Stimulated activated CD4-positive, alpha-beta T cell treated with anti-CD3 and anti-CD28 coated beads, TNF-alpha, amount 100 ng/mL, for 24 hours (primary cell): ENCODE measurements around the gene RP2.

Experiments used
- DNase-seq, 3 experiments: peaks; one replicate each; pipeline ENCODE4 v3.0.0-alpha.2; 2020; ENCODE audit warnings: low read depth in 3 of 3

Gene RP2

DNA sequence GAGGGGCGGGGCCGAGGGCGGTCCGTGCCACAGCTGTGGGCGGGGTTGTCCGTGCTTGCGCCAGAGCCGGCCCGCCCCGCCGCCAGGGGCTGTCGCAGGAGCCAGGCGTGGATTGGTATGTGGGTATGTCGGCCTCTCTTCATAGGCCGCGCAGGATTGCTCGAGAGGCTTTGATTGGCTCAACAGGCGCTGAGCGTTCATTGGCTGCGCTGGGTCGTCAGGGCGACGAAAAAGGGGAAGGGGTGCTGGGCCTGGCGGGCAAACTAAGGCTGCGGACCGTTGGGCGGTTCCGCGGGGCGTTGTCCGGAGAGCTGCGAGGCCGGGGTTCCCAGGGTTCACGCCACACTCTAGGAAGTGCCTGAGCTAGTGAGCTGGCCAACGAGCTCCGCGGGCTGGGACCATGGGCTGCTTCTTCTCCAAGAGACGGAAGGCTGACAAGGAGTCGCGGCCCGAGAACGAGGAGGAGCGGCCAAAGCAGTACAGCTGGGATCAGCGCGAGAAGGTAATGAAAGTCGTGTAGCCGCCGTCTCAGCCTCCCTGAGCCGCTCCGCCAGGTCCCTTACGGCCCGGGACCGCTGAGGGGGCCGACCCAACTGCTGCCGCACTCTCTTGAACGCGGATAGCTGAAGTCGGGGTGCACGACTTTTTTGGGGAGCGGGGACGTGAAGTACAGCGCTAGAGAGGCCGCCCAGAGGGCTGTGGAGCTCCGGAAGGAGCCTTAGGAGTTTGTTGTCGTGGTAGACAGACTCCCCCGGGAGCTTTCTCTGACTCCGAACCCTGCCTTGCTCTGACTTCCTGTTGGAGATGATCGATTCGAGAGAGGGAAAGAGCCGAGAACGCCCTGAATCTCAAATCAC, at the start of gene RP2:
Gene RP2, plus strand, starts transcription at position 343 of the 857 bp plus-strand sequence. Its CDS starts 58 bp downstream, at position 401.
- DNase-seq = peak; percentile 67 to 83 (median 68)

DNA sequence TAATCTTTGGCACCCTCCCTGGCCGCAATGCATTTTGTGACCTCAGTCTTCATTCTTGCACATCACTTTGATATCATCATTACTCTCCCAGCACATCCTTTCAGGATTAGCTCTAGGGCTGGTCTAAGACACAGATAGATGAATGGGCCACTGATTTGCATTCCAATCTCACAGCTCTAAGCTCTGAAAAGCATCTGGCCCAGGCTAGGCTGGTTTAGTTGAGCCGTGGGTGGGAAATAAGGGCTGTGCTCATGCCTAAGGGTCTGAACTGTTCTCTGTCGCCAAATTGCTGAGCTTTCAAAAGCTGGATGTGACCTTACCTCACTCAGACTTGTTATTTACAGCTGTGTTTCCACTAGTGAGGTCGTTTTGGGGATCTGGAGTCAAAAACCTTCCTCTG, 47.9 kb upstream of the RP2 start:
- no peak for DNase-seq

DNA sequence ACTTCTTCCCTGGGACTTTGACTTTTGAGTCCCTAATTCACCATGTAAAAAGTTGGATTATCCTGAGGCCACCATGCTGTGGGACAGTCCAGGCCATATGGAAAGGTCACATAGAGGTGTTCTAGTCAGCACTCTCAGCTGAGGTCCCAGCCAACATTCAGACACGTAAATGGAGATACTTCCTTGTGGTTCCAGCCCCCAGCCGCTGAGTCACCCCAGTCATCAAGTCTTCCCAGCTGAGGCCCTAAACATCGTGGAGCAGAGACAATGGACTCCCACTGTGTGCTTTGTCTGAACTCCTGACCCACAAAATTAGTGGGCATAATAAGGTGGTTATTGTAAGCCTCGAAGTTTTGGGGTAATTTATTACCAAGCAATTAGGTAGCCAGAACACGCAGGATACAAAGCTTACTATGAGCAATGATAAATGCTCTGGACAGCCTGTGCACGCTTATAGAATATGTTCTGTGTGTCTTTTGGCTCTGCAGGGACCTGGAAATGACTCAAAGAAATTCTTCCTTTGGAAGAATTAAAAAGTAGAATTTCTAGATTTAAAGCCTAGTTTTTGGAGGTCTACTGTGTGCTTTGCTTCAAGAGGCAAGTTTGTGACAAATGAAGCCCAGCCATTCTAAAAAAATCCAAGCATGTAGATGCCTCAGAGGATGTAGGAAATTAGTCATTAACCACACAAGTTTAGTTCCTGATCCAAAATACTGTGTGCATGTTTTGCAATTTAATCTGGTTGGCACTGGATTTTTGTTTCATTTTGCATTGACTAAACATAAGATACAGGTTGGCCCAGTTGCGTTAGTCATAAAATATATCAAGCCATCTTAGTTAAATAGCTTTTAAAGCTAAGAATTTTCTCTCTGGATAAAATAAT, 44.7 kb upstream of the RP2 start:
- peak in 1 of 3 experiments; percentile 4 for DNase-seq

DNA sequence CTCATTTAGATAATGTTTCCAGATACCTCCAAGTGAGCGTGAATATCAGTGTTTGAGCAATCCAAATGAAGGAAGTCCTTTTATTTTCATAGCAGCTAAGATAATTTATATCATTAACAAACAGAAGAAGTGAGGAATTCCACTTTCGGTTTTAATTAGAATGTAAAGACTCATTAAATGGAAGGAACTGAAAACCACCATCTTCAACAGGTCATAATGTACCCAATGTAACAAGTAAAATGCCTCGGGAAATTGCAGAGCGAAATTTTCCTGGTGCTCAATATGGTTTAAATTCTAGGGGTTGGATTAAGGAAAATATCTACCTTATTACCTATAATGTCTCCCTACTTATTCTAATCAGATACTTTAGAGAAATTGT, 44.0 kb upstream of the RP2 start:
- no peak for DNase-seq

DNA sequence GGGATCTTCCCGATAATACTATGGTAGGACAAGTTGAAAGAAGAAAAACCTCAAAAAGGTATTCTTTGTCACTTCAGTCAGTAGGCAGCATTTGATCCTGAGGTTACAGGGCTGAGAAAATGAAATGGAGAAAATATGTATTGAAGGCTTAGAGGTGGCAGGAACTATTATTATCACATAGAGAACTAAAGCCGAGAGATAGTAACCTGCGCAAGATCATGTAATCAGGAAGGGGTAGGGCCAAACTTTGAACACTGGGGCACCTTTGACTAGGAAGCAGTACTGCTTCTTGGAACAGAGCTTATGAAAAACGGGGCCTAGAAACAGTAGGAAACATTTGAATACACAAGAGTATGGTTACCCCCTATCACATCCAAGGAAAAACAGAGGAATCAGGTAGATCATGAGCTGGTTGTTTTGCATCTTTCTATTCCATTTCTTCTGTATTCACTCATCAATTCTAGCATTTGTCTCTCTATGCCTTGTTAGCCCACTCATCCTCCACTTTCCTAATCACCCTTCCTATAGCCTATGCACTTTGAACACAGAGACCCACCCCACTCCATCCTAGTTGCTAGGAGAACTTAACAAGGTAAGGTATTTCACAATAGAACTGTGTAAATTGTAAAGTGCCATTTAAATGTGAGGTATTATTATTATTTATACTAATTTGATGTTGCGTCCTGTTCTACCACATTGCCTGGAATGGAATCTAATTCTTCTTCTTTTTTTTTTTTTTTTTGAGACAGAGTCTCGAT, 43.3 kb upstream of the RP2 start:
- DNase-seq = no peak

DNA sequence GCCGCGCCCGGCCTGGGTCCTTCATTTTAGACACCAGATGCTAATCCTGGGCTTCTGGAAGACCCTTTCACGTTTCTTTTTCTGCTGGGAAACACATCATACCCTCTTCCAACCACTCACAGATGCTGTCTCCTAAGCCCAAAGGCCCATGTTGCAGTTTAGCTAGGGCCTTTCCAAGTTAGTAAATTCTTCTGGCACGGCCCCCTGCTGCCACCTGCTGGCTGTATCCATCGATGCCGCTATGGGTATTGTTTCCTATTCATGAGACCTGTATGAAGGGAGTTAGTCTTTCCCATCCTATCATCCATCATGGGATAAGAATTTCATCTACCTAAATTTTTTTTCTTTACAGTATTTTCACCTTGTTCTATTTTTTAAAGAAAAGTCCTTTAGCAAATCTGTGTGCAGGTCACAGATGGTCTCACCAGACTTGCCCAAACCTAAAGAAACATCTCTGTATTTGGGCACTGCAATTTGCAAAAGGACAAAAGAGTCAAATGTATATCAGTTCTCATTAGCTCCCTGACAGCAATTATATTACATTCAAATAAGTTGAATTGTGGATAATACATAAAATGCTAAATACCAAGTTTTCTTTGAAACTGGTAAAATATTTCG, 40.2 kb upstream of the RP2 start:
- peak; percentile 37 to 70 (median 44) for DNase-seq

DNA sequence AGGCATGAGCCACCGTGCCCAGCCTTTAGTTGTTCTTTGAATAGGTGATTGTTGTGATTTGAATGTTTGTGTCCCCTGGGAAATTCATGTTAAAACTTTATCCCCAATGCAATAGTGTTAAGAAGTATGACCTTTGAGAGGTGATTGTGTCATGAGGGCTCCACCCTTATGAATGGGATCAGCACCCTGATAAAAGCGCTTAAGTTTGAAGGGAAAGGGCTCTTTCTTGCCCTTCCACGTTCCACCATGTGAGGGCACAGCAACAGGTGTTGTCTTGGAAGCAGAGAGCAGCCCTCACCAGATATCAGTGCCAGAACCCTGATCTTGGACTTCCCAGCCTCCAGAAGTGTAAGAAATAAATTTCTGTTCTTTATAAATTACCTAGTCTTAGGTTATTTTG, 33.7 kb upstream of the RP2 start:
- DNase-seq = no peak

DNA sequence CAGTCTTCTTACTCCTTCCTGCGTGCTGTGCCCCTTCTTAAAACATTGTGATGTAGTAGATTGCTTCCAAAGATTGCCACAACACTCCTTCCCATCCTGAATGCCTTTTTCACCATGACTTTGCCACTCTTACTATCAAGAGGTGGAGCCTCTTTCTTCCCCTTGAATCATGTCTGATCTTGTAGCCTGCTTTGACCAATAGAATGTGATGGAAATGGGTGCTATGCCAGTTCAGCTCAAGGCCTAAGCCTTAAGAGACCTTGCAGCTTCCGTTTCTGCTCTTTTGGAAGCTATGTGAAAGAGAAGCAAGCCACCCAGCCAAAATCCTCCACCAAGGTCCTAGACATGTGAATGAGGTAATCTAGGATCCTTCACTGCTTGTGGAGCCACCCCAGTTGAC, 31.6 kb upstream of the RP2 start:
- no peak for DNase-seq

DNA sequence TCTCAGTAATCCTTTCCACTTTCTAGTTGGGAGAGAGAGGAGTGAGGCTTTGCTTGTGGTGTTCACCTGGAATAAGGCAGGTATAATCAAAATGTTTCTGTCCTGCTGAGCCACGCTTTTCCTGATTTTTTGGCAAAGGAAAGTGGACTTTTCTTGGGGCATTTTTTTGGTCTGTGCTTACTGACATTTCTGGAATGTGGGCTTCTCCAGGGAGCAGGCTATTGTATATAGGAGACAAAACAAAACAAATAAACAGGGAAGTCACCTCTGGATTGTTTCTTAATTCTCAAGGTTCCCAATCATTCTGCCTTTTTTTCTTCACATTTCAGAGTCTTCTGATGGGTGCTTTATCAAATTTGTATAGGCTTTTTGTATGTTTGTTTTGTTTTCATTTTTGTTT, 25.7 kb upstream of the RP2 start:
- no peak for DNase-seq

DNA sequence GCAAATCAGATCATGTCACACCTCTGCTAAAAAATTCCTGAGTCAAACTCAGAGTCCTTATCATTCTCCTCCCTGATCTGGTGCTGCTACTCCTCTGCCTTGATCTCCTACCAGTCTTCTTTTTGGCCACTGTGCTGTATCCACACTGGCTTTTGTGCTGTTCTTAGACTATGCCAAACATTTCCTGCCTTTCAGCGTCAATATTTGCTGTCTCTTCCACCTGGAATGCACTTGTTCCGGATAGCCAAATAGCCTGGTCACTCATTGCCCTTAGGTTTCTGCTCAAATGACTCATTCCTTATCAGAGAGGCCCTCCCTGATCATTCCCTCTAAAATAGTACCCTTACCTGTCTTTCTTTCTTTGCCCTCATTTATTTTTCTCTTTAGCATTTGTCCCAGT, 24.4 kb upstream of the RP2 start:
- no peak for DNase-seq

DNA sequence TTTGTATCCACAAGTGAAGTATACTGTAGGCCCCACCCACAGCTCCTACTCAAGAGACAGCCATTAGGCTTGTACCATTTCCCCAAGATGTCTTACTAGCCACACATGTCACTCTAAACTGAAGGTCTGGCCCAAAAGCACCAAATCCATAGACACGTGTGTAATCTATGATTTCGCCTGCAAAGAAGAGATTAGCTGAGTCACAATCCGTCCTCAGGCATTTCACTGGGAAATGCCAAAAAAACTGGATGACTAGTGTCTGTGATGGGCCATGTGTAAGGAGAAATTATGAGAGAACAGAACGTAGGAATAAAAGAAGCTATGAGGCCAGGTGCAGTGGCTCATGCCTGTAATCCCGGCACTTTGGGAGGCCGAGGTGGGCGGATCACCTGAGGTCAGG, 21.9 kb upstream of the RP2 start:
- no peak for DNase-seq

DNA sequence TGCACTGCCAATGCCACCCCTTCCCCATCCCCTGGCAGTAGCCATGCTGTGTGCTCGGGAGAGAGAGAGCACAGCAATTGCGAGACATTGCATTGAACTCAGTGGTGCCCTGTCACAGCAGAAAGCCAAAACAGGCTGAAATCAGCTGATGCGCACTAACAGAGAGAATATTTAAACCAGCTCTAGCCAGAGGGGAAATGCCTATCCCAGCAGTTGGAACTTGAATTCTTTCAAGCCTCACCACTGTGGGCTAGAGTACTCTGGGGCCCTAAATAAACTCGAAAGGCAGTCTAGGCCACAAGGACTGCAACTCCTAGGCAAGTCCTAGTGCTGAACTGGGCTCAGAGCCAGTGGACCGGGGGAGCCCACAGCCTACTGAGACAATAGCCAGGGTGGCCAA, 17.7 kb upstream of the RP2 start:
- no peak for DNase-seq

DNA sequence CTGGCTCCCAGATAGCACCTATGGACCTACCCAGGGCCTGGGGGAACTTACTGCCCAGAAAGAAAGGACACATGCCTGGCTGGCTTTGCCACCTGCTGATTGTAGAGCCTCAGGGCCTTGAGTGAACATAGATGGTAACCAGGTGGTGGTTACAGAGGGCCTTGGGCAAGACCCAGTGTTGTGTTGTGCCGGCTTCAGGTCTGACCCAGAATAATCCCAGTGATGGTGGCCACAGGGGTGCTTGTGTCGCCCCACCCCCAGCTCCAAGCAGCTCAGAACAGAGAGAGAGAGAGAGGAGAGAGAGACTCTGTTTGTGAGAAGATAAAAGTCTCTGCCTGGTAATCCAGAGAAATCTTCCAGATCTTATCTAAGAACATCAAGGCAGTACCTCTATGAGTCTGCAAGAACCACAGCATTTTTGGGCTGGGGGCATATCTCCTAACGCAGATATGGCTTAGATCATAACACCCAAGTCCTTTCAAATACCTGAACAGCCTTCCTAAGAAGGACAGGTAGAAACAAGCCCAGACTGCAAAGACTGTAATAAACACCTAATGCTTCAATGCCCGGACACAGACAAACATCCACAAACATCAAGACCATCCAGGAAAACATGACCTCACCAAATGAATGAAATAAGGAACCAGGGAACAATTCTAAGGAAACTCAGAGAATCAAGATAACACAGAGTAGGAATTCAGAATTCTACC, 16.3 kb upstream of the RP2 start:
- DNase-seq = no peak

DNA sequence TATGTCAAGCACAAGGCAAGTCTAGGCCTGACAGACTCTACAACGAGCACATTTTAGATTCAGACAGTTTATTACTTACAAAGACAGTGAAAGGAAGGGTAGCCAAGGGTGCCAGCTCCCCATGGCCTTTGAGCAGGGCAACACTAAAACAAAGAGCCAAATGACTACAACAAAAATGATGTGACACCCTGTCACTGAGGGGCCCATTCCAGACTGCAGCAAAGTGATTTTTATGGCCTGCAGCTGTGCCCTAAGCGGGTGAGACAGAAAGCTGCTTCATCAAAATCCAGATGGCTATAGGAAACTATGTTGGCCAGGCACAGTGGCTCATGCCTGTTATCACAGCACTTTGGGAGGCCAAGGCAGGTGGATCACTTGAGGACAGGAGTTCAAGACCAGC, 13.4 kb upstream of the RP2 start:
- no peak for DNase-seq

DNA sequence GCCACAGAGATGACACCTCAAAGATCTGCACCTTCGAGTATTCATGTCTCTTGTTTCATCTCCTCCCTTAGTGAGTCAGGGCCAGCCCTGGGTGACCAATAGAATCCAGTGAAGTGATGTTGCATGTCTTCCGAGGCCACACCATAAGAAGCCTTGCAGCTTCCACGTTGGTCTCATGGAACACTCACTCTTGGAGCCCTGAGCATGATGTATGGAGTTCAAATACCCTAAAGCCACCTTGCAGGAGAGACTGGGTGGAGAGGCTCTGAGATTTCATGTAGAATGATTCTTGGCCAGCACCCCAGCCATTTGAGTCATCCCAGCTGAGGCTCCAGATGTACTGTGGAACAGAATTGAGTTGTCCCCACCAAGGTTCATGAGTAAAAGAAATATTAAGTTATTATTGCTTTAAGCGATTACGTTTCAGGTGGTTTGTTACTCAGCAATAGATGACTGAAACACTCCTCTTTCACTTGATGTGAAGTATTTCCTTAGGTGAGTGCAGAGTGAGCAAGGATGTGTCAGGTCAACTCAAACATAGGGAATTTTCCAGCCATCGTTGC, 5.0 kb upstream of the RP2 start:
- no peak for DNase-seq

DNA sequence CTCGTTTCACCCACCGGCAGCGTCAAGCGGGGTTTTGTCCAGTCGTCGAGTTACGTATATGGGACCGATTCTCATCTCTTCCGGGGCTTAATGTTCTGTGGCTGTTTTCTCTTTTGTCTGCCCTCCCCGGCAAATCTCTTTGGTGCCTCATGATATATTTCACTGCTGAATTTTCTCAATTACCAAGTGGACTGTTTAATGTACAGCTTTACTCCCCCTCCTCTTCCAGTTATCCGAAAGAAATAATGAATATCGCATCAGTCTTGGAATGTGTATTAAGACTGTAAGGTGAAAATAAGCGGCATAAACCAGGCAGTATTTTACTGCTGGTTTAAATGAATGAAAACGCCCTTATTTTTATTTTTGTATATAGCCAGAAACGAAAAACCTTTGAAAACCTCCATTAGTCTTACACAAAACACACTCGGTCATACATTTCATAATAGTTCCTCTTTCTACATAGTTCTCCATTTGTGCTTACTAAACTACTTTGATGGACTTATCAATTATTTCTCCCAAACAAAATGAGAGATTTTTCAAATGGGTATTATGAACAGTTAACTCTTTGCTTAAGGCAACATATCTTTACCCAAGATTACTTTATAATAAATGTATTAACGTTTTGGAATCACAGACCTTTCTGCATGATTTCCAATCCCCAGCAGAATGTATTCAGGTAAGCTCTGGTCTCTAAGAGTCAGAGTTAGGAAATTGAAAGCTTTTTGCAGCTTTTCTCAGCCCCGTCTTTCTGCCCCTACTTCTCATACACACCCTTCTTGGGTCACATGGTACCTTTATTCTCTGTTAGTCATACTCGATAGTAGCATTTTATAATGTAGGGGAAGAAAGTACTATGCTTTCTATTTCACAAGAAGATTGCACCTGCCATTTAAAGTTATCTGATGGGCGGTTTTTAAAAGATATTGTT, 979 bp downstream of the RP2 start:
- no peak for DNase-seq

DNA sequence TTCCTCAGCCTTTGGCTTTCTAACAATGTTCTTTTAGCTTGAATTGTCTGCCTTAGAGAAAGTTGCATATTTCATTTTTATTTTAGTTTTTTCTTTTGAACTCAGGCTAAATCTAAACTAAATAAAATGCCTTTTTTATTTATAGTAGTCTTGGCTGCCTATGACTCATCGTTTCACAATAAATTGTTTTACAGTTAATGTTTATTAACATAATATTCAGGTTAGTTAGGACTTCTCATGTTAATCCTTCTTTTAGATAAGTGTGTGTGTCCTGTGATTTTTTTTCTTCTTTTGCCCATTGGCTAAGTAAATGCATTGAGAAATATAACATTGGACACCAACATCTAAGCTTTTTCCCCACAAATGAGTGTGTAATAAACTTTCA, 1.6 kb downstream of the RP2 start:
- no peak for DNase-seq

DNA sequence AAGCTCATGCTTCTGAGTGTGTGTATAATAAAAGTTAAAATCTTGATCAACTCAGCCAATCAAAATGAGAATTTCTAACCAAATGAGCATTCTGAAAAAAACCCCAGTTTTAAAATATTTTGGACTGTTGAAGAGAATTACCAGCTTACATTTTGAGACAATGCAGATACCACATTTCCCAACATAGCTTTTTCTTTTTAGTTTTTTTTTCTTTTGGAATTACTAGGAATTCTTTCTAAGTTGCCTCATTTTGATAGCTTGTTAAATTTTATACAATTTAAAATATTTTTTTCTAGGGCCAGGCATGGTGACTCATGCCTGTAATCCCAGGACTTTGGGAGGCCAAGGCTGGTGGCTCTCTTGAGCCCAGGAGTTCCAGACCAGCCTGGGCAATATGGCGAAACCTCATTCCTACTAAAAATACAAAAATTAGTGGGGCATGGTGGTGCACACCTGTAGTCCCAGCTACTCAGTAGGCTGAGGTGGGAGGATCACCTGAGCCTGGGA, 2.2 kb downstream of the RP2 start:
- DNase-seq = no peak

DNA sequence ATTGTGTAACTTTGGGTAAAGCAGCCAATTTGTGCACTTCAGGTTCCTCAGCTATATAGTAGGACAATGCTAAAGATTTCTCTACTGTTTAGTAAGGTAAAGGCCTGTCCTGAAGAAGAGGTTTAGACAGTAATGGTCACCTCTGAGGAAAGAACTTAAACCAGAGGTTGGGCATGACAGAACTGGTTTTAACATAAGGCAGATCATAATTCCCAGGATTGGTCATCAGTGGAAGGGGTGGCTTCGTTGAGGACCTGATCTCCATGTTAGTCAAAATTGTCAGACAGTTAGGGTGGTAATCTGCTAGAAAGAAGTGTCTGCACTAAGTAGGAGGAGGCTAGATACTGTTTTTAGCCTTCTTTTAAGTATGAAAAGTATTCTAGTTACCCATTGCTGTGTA, 4.1 kb downstream of the RP2 start:
- no peak for DNase-seq

DNA sequence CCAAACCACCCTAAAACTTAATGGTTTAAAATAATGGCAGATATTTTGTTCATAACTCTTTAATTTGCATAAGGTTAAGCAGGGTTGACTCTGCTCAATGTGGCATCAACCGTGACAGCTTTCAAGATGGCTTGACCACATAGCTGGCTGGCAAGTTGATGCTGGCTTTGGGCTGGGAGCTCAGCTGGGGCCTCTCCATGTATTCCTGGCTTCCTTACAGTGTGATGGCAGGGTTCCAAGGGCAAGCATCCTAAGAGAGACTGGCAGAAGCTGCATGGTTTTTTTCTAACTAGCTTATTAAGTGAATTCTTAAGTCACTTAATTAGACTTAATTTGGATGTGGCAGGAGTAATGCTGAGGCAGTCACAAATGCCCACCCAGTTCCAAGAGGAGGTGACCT, 4.5 kb downstream of the RP2 start:
- DNase-seq = no peak
